Adrenal gland (tissue), 5 donors: ENCODE results near the gene ZBTB38.

ENCODE experiments used
- POLR2A ChIP-seq, 2 donors: fragments of 450-650 bp; IDR thresholded peaks; one replicate each; pipeline ENCODE4 v1.6.1; 2017; ENCODE audit warnings: antibody characterized with exemption in 2 of 2, mild to moderate bottlenecking in 2 of 2, moderate library complexity in 1 of 2
- TF ChIP-seq, protein P1 (sequence below), 6 experiments: fragments of 450-650 bp in 4 of 6; fragments of 200-600 bp in 2 of 6; sonication (generic) in 1 of 6; IDR thresholded peaks; 1 replicate in 5 of 6; 2 replicates in 1 of 6; pipeline versions ENCODE4 v1.5.1 to v1.8.0; 2016 to 2021; ENCODE audit warnings: antibody characterized with exemption in 6 of 6, mild to moderate bottlenecking in 2 of 6, moderate library complexity in 1 of 6
- donor health status: DM: no; HTN: no; CAD: no.

DNA sequence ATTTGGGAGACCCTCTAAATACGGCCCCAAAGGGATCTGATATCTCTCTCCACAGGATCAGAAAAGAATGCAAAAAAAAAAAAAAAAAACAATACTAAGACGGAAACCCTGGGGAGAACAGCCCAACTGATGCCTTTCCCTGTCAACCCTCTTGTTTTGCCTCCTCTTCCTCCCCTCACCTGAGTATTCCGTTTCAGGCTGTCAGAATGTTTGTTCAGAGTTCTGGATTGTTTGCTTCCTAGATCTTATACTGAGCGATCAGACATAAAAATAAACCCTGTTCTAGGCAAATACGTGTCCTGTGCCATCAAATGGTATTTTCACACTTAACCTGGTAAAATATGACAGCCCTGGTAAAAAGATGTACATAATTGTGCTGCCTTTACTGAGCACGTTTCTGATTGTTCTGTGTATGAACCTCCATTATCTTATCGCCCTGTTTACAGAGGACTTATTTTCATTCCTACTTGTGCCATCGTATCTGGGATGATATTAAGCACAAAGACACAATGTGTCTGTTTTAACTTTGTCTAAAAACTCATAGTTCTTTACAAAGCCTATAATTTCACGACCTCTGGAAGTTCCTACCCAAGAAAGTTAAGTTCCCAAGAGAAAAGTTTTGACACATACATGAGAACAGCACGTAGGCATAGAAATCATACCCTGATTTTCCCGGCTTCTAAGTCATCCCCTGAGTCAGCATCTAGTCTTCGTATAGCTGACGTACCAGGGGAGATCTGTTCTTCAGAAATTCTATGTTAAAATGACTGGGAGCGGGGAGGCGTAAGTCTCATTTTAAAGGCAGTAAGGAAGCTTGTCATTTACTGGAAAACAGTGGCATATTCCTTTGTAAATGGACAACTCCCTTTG is 856 bp downstream of the ZBTB38 start:
- TF ChIP-seq, protein P1, sequence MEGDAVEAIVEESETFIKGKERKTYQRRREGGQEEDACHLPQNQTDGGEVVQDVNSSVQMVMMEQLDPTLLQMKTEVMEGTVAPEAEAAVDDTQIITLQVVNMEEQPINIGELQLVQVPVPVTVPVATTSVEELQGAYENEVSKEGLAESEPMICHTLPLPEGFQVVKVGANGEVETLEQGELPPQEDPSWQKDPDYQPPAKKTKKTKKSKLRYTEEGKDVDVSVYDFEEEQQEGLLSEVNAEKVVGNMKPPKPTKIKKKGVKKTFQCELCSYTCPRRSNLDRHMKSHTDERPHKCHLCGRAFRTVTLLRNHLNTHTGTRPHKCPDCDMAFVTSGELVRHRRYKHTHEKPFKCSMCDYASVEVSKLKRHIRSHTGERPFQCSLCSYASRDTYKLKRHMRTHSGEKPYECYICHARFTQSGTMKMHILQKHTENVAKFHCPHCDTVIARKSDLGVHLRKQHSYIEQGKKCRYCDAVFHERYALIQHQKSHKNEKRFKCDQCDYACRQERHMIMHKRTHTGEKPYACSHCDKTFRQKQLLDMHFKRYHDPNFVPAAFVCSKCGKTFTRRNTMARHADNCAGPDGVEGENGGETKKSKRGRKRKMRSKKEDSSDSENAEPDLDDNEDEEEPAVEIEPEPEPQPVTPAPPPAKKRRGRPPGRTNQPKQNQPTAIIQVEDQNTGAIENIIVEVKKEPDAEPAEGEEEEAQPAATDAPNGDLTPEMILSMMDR (IDR thresholded peaks at IDR 0.05), result no peak
- no peak for TF ChIP-seq POLR2A (IDR thresholded peaks at IDR 0.05)
